ENCODE measurements around the gene PGM2.
"Not testable (repeated sequence)": the region's sequence is repeated elsewhere in the genome, so short reads cannot be mapped to it uniquely, and the experiment has no call there.

DNA sequence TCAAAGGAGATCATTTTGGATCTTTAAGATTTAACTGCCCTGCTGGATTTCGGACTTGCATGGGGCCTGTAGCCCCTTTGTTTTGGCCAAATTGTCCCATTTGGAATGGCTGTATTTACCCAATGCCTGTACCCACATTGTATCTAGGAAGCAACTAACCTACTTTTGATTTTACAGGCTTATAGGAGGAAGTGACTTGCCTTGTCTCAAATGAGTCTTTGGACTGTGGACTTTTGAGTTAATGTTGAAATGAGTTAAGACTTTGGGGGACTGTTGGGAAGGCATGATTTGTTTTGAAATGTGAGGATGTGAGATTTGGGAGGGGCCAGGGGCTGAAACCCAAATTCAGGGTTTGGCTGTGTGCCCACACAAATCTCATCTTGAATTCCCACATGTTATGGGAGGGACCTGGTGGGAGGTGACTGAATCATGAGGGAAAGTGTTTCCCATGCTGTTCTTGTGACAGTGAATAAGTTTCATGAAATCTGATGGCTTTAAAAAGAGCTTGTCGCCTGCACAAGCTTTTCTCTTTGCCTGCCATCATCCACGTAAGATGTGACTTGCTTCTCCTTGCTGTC is 38.5 kb upstream of the PGM2 start:
- TF ChIP-seq, protein P1, sequence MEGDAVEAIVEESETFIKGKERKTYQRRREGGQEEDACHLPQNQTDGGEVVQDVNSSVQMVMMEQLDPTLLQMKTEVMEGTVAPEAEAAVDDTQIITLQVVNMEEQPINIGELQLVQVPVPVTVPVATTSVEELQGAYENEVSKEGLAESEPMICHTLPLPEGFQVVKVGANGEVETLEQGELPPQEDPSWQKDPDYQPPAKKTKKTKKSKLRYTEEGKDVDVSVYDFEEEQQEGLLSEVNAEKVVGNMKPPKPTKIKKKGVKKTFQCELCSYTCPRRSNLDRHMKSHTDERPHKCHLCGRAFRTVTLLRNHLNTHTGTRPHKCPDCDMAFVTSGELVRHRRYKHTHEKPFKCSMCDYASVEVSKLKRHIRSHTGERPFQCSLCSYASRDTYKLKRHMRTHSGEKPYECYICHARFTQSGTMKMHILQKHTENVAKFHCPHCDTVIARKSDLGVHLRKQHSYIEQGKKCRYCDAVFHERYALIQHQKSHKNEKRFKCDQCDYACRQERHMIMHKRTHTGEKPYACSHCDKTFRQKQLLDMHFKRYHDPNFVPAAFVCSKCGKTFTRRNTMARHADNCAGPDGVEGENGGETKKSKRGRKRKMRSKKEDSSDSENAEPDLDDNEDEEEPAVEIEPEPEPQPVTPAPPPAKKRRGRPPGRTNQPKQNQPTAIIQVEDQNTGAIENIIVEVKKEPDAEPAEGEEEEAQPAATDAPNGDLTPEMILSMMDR (optimal IDR thresholded peaks at IDR 0.05 in 1 of 3, IDR thresholded peaks at IDR 0.05 in 1 of 3, conservative IDR thresholded peaks at IDR 0.05 in 1 of 3; ENCODE audit: extremely low read depth in 1 of 3, insufficient read depth in 2 of 3, low read length in 3 of 3), result not testable (repeated sequence)
- not testable (repeated sequence) for TF ChIP-seq EZH2 (IDR thresholded peaks at IDR 0.05; ENCODE audit: low read length)
